Breast epithelium (tissue), 3 donors: ENCODE data around the gene DDX56.

Source experiments
- POLR2A ChIP-seq: fragments of 450-650 bp; IDR thresholded peaks from one replicate; pipeline ENCODE4 v1.6.1; 2016; ENCODE audit warnings: antibody characterized with exemption, mild to moderate bottlenecking, moderate library complexity
- POLR2AphosphoS5 ChIP-seq, 3 donors: sonication (generic); formaldehyde crosslinking; IDR thresholded peaks; one replicate each; pipeline ENCODE4 v1.6.1; 2017; ENCODE audit warnings: antibody characterized with exemption in 3 of 3
- TF ChIP-seq, protein P1 (sequence below), 3 donors: fragments of 450-650 bp; IDR thresholded peaks; one replicate each; pipeline ENCODE4 v1.5.1; 2016 to 2017; ENCODE audit warnings: antibody characterized with exemption in 3 of 3, mild to moderate bottlenecking in 3 of 3, moderate library complexity in 3 of 3

DNA sequence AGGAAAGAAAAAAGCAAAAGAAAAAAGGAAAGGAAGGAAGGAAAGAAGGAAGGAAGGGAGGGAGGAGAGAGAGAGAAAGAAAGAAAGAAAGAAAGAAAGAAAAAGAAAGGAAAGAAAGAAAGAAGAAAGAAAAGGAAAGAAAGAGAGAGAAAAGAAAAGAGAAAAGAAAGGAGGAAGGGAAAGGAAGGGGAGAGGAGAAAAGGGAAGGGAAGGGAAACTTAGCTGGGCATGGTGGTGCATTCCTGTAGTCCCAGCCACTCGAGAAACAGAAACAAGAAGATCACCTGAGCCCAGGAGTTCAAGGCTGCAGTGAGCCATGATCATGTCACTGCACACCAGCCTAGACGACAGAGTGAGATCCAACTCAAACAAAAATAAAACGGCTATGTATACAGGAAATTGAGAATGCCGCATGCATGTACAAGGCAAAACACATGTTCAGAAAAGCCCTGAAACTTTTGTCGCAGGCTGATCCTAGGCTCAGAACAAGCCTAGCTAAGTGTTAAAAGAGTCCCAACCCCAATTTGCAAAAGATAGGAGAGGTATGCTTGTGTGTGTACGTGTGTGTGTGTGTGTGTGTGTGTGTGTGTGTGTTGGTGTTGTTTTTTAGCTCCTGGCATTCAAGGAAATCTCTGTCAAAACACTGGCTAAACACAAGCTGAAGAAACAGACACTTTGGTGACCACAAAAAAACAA is 26.0 kb downstream of the DDX56 start:
- TF ChIP-seq, protein P1, sequence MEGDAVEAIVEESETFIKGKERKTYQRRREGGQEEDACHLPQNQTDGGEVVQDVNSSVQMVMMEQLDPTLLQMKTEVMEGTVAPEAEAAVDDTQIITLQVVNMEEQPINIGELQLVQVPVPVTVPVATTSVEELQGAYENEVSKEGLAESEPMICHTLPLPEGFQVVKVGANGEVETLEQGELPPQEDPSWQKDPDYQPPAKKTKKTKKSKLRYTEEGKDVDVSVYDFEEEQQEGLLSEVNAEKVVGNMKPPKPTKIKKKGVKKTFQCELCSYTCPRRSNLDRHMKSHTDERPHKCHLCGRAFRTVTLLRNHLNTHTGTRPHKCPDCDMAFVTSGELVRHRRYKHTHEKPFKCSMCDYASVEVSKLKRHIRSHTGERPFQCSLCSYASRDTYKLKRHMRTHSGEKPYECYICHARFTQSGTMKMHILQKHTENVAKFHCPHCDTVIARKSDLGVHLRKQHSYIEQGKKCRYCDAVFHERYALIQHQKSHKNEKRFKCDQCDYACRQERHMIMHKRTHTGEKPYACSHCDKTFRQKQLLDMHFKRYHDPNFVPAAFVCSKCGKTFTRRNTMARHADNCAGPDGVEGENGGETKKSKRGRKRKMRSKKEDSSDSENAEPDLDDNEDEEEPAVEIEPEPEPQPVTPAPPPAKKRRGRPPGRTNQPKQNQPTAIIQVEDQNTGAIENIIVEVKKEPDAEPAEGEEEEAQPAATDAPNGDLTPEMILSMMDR (IDR thresholded peaks at IDR 0.05): no peak
- TF ChIP-seq POLR2A: no peak
- no peak for TF ChIP-seq POLR2AphosphoS5 (IDR thresholded peaks at IDR 0.05)
